OCI-LY1 (cell line): ENCODE results near the gene VTA1.
A peak's percentile ranks its signal among the peaks of the same experiment; 100 is the strongest.

Experiments
- CTCF ChIP-seq: fragments of 200-600 bp; sonication (generic), shearing (Covaris generic); IDR thresholded peaks from 2 replicates; pipeline ENCODE4 v1.5.1; 2017; ENCODE audit warnings: mild to moderate bottlenecking, antibody characterized with exemption, low read length, moderate library complexity, mixed read lengths
- EZH2 ChIP-seq: fragments of 200-600 bp; sonication (generic), shearing (Covaris generic); IDR thresholded peaks from 2 replicates; pipeline ENCODE4 v1.8.0; 2017; ENCODE audit warnings: borderline replicate concordance, mixed run types, mild to moderate bottlenecking, antibody characterized with exemption, low read length, moderate library complexity, mixed read lengths

GRCh38 chr6:142207265-142207877 lies 60.3 kb downstream of the VTA1 start:
- TF ChIP-seq CTCF (peak; percentile 87), EZH2 (no peak)
